HG03432 (cell line): ENCODE results near the gene MS4A13.
A peak's percentile ranks its signal among the peaks of the same experiment; 100 is the strongest.
"Not testable (repeated sequence)": the region's sequence is repeated elsewhere in the genome, so short reads cannot be mapped to it uniquely, and the experiment has no call there.

Experiments
- ATAC-seq: cut with Tn5 transposase; IDR thresholded peaks from one replicate; pipeline ENCODE4 v1.9.1; 2021; ENCODE audit warnings: mild to moderate bottlenecking, moderate library complexity; ENCODE audit not compliant: unreplicated experiment

MS4A13 gene

GRCh38 chr11:60528934-60529333, 13.7 kb downstream of the MS4A13 start:
- ATAC-seq: peak; percentile 91

GRCh38 chr11:60530454-60531100, 15.4 kb downstream of the MS4A13 start:
- no peak for ATAC-seq

GRCh38 chr11:60532383-60532782, 17.2 kb downstream of the MS4A13 start:
- ATAC-seq: not testable (repeated sequence)

- not testable (repeated sequence) for ATAC-seq
These were observed 23.4 kb downstream of the MS4A13 start for GRCh38 chr11:60538627-60539026.

GRCh38 chr11:60544077-60544476, 28.9 kb downstream of the MS4A13 start:
- ATAC-seq: no peak

GRCh38 chr11:60561254-60561653, 46.1 kb downstream of the MS4A13 start:
- no peak for ATAC-seq

GRCh38 chr11:60563553-60564235, 48.5 kb downstream of the MS4A13 start:
- peak; percentile 68 for ATAC-seq

- no peak for ATAC-seq
These were observed 51.6 kb downstream of the MS4A13 start for GRCh38 chr11:60566776-60567175.

GRCh38 chr11:60570970-60571369, 55.8 kb downstream of the MS4A13 start:
- peak; percentile 83 for ATAC-seq

GRCh38 chr11:60589611-60590010, 74.4 kb downstream of the MS4A13 start:
- ATAC-seq: no peak
